A549 (cell line): ENCODE results near the gene ATOSA.

Experiments
- BHLHE40 ChIP-seq: IDR thresholded peaks from 2 replicates; pipeline ENCODE4 v1.6.1; 2012; ENCODE audit warnings: low read depth, low read length, inconsistent platforms
- EP300 ChIP-seq, 2 experiments: fragments of >200 bp; sonication (Bioruptor Twin); formaldehyde crosslinking; IDR thresholded peaks; 2 replicates in 1 of 2; 3 replicates in 1 of 2; pipeline ENCODE4 v1.6.1; 2016 to 2017
- FOXS1 ChIP-seq: fragments of 250-450 bp; sonication (Bioruptor Pico); IDR thresholded peaks from 2 replicates; pipeline ENCODE4 v1.5.0; 2020; ENCODE audit warnings: mild to moderate bottlenecking, moderate library complexity
- HOXA7 ChIP-seq: fragments of 250-450 bp; sonication (Bioruptor Pico); IDR thresholded peaks from 2 replicates; pipeline ENCODE4 v1.5.0; 2020; ENCODE audit warnings: mild to moderate bottlenecking, moderate library complexity
- KDM5A ChIP-seq: fragments of 200-600 bp; sonication (generic); IDR thresholded peaks from 2 replicates; pipeline ENCODE4 v1.6.1; 2016; ENCODE audit warnings: antibody characterized with exemption, mild to moderate bottlenecking
- MAFK ChIP-seq: fragments of 450-650 bp; IDR thresholded peaks from 2 replicates; pipeline ENCODE4 v1.6.1; 2014; ENCODE audit not compliant: partially characterized antibody
- MAZ ChIP-seq: fragments of 150-350 bp; IDR thresholded peaks from 2 replicates; pipeline ENCODE4 v1.6.1; 2014; ENCODE audit warnings: antibody characterized with exemption, low read depth, low read length, borderline replicate concordance
- NPAS2 ChIP-seq: fragments of 250-450 bp; sonication (Bioruptor Pico); IDR thresholded peaks from 2 replicates; pipeline ENCODE4 v1.8.0; 2022; ENCODE audit warnings: mild to moderate bottlenecking, moderate library complexity, borderline replicate concordance
- POLR2A ChIP-seq: IDR thresholded peaks from 2 replicates; pipeline ENCODE4 v1.6.1; 2012; ENCODE audit warnings: mild to moderate bottlenecking, low read length
- TF ChIP-seq, protein P1 (sequence below): fragments of >200 bp; sonication (Bioruptor Twin); formaldehyde crosslinking; IDR thresholded peaks from 3 replicates; pipeline ENCODE4 v1.5.1; 2016
- TF ChIP-seq, protein P2 (sequence below): IDR thresholded peaks from 2 replicates; pipeline ENCODE4 v1.6.1; 2012

DNA sequence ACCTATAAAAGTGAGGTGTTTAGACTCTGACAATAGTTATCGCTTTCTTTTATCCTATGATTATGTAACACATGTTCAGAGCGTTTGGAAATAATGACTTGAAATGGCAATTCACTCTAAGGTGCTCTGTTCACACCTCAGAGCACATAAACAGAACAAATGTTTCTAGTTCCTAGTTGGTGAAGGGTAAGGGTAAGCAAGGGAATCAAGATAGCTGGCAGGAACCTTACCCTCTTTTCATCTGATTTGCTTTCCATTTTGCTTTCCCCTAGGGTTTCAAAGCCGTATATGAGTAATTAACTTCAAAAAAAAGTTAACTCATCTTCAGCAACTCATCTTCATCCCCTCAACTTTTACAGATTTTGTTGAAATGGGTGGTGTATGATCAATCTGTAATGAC lies 2.3 kb upstream of the ATOSA start:
- no peak for TF ChIP-seq MAZ
- no peak for TF ChIP-seq BHLHE40
- TF ChIP-seq, protein P1, sequence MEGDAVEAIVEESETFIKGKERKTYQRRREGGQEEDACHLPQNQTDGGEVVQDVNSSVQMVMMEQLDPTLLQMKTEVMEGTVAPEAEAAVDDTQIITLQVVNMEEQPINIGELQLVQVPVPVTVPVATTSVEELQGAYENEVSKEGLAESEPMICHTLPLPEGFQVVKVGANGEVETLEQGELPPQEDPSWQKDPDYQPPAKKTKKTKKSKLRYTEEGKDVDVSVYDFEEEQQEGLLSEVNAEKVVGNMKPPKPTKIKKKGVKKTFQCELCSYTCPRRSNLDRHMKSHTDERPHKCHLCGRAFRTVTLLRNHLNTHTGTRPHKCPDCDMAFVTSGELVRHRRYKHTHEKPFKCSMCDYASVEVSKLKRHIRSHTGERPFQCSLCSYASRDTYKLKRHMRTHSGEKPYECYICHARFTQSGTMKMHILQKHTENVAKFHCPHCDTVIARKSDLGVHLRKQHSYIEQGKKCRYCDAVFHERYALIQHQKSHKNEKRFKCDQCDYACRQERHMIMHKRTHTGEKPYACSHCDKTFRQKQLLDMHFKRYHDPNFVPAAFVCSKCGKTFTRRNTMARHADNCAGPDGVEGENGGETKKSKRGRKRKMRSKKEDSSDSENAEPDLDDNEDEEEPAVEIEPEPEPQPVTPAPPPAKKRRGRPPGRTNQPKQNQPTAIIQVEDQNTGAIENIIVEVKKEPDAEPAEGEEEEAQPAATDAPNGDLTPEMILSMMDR = no peak
- TF ChIP-seq EP300 (IDR thresholded peaks at IDR 0.05) = no peak
- TF ChIP-seq FOXS1 = no peak
- TF ChIP-seq NPAS2 = no peak
- no peak for TF ChIP-seq KDM5A
- TF ChIP-seq HOXA7 (CRISPR knock-in tag) = no peak
- TF ChIP-seq MAFK = no peak
- no peak for TF ChIP-seq POLR2A
- TF ChIP-seq, protein P2, sequence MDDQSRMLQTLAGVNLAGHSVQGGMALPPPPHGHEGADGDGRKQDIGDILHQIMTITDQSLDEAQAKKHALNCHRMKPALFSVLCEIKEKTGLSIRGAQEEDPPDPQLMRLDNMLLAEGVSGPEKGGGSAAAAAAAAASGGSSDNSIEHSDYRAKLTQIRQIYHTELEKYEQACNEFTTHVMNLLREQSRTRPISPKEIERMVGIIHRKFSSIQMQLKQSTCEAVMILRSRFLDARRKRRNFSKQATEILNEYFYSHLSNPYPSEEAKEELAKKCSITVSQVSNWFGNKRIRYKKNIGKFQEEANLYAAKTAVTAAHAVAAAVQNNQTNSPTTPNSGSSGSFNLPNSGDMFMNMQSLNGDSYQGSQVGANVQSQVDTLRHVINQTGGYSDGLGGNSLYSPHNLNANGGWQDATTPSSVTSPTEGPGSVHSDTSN = no peak
